Erythroblast (primary cell): ENCODE data around the gene PTPRR.

Experiments
- DNase-seq, 2 experiments: peaks; one replicate each; lab custom pipeline; 2025; lab: John Stamatoyannopoulos, UW
- GATA1 ChIP-seq: IDR thresholded peaks from 2 replicates; pipeline ENCODE4 v1.6.1; 2011; ENCODE audit warnings: low read depth, mild to moderate bottlenecking, control low read depth, low read length, moderate library complexity
- POLR2A ChIP-seq: IDR thresholded peaks from 2 replicates; pipeline ENCODE4 v1.6.1; 2011; ENCODE audit warnings: mild to moderate bottlenecking, low read length

The PTPRR gene

DNA sequence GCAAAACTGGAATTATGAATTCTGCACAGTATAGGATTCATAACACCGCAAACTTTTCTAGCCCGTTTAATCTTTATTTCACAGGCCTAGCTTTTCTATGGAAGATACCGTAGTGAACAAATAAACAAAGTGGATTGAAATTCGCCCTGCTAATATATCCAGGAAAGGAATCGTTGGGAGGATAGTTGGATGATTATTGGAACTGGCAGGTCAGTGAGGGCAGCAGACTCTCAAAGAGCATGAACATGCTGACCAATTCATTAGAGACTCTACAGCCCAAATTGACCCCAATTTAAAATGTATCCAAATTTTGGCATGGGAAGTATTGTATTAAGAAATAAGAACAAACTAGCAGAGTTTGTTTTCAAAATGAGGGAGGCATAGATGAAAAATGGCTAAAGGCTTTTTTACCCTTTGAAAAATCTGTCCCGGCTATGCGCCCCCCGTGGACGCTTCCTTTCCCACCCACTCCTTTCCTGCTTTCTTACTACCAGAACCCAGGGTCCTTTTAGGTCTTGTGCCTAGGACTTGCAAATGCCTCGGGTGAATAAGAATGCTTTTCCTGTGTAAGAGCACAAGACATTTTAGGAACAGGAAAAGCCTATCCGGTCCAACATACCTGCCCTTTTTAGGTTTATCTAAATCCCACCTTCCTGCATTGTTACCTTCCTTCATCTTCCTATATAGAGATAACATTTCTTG lies 198.7 kb downstream of the PTPRR start:
- no peak for DNase-seq
- no peak for TF ChIP-seq GATA1
- no peak for TF ChIP-seq POLR2A

DNA sequence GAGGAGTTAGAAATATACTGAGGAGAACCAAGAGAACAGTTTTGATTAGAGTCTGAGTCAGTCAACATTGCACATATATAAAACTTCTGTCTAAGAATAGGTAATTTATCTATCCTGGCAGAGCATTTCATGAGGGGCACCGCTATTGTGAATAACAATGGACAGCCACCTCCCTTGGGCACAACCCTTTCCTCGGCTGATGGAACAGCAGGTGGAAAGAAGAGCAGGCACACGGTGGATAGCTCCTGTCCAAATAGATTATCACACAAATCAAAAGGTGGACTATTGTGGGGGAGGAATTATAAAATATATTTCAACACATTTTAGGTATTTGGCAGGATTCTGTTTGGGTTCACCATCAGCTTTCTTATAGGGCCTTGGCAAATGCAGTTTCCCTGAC lies 199.3 kb downstream of the PTPRR start:
- DNase-seq = no peak

DNA sequence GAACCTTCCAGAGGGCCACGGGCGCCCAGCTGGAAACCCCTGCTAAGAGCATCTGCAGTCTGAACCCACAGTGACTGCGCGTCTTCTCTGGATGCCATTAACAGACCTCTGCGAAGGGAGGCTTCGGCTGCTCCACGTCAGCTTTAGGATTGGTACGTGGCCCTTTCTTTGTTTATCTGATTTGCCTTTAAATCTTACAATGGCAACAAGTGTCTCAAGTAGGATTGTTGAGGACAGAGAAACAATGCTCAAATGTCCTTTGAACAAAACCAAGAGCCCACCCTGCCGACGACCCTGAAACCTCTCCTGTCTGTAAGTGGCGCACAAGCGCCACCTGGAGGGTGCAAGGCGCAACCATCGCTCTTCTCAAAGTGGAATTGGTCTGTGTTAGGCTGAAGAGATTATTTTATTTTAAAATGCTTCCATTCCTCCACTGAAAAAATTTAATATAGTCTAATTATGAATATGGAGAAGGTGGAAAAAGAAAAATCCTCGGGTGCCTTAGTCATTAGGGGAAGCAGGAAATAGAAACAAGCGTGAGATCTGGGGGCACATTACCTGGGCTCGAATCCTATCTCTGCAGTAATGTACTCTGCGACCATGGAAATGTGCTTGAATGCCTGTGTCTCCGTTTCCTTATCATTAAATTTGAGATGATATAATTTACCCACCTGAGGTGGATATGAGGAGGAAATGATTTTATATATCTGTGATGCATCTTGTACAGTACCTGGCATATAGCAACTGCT lies 200.7 kb downstream of the PTPRR start:
- TF ChIP-seq GATA1 = no peak
- no peak for TF ChIP-seq POLR2A
- DNase-seq = peak; percentile 33 to 60

More for the DNA sequence above, 199.3 kb downstream of the PTPRR start:
- TF ChIP-seq GATA1 (no peak), POLR2A (no peak)

DNA sequence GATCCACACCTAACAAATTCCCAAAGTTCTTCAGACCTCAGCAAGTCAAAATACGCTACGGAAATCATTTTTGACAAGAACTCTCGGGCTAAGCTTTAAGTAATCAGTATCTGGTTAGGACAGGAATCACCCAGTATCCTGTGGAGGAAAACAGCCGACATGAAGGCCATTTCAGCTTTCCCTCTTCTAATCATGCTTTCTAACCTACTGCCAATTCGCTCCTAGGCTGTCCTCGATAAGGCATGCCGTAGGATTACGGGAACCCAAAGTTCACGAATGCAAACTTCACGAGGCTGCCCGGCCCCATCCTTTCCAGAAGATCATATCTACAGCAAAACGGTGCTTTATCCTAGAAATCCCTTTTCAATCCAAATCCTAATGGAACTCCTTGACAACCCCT lies 201.5 kb downstream of the PTPRR start:
- TF ChIP-seq GATA1 (no peak), POLR2A (no peak)
- DNase-seq = no peak

DNA sequence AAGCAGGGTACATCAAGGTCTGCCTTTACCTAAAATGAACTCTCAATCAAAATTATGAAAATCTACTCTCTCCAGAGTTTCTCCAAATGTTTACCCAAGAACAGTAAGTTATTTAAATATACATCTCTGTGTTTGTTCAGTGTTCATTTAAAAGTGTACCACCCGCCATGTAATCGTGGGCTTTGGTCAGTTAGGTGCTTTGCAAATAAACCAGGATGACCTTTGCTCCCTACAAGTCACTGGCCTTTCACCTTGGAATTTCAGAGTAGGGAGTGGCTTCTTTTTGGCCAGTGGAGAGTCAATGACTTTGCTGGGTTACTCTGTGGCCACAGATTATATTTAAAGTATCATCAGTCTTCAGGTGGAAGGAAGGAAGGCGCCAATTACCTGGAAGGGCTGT lies 208.7 kb downstream of the PTPRR start:
- DNase-seq = no peak
- TF ChIP-seq POLR2A (no peak), GATA1 (no peak)

DNA sequence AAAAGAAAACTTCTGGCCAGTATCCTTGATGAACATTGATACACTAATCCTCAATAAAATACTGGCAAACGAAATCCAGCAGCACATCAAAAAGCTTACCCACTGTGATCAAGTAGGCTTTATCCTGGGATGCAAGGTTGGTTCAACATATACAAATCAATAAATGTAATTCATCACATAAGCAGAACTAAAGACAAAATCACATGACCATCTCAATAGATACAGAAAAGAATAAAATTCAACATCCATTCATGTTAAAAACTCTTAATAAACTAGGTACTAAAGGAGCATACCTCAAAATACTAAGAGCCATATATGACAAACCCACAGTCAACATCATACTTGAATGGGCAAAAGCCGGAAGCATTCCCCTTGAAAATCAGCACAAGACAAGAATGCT lies 211.5 kb downstream of the PTPRR start:
- DNase-seq = no peak

DNA sequence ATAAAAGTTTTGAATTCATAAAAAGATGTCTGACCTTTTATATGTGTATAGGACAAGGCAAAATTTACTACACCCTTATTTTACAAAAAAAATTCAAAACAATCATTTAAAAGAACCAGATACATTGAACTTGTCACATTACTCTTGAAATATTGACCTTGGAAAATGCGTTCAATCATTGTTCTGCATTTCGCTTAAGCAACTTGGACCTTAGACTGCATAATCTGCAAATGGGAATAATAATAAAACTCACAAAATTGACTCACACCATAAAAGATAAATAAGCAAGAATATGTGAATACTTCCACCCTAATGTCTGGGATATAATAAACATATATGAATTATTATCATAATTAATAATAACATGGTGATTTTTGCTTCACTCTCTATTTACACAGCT lies 213.9 kb downstream of the PTPRR start:
- DNase-seq = no peak
- TF ChIP-seq GATA1 (no peak), POLR2A (no peak)

More for the DNA sequence above, 211.5 kb downstream of the PTPRR start:
- TF ChIP-seq POLR2A (no peak), GATA1 (no peak)

DNA sequence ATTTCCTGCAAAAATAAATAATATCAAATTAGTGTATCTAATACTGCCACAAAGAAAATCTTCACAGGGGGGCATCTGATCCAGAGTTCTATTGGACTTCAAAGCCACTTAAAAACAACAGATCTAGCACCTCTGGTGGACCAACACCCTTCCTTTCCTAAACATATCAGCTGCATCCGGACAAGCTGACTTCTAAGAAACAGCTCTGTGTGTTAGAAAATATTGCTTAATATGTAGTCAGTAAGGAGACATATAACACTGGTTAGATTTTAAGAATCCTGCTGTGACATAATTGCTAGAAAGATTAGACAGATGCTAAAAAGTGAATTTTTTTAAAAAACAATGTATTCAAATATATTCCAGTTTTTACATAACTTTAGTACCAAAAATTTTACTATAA lies 222.2 kb downstream of the PTPRR start:
- no peak for DNase-seq
- TF ChIP-seq GATA1 = no peak
- TF ChIP-seq POLR2A = no peak

DNA sequence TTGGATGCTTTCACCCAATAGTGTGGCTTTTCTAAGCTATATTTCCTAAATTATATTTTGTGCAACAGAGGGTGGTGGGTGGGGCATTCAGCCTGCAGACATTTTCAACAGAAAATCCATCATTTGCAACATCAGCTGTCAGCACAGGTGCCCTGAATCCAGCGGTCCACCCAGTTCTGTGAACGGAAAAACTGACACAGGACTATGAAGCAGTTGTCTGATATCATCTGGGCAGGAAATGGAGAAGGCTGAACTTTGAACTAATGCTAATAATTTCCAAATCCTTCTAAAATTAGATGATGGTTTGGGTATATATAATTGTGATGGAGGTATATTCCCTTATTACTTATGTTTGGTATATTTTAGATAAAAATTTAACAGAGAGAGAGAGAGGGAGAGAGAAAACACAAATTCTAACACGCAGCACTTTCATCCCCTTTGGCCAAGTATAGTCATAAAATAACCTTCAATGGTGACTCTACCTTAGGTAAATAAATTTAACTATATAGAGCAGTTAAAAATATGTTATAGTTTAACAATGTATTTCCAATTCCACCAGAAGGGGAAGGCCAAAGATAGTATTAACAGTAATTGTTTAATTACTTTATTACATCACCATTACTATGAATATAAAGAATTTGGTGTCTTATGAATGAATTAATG lies 225.0 kb downstream of the PTPRR start:
- TF ChIP-seq GATA1 = no peak
- no peak for TF ChIP-seq POLR2A
- DNase-seq = no peak

DNA sequence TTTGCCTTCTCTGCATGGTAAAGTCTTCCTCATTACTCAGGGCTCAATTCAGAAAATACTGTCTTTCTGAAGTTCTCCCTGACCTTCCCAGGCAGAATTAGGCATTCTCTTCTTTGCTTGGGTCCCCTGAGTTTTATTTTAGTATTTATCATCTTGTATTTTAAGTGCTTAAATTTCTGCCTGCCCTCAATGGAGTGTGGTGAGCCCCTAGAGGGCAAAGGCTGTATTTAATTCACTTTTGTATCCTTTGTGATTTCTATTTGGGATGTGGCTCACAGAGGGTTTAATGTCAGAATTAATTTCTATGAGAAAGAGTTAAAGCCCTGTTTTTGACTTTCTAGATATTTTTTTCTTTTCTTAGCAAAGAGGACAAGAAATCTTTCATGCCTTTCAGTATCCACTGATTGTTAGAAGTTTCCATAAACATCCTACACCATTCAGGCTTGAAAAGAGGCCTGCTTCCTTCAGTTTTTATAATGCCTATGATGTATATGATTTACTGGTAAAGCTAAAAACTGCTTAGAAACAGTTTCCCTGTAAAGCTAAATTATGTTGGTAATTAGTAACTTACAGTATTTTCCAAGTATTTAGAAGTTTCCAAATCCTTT lies 227.8 kb downstream of the PTPRR start:
- TF ChIP-seq POLR2A (no peak), GATA1 (no peak)
- peak in 1 of 2 experiments; percentile 3 for DNase-seq

DNA sequence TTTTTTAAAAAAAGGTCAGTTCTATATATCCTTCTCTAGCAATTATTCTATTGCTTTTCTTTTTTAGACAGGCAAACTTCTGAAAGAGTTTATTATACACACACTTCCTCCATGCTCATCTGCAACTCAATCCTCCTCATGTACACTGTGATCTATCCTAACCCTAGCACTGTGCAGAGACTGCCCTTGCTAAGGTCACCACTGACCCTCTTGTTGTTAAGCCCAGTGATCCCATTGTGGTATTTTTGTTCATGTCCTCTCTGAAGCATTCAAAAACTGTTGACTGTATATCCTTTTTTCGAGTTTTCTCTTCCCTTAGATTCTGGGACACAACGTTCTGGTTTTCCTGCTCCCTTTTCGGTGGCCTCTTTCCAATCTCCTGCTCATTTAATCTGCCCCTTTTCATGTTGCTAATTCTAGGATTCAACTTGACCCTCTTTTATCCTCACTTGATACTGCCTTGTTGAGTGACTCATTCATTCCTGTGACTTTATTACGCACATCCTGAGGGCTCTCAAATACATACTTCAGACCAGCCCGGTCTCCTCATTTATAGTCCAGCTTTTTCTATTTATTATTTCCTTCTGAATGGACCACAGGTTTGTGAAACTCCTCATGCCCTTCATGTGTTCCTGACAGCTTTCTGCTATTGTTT lies 229.4 kb downstream of the PTPRR start:
- no peak for DNase-seq
- TF ChIP-seq POLR2A (no peak), GATA1 (no peak)

DNA sequence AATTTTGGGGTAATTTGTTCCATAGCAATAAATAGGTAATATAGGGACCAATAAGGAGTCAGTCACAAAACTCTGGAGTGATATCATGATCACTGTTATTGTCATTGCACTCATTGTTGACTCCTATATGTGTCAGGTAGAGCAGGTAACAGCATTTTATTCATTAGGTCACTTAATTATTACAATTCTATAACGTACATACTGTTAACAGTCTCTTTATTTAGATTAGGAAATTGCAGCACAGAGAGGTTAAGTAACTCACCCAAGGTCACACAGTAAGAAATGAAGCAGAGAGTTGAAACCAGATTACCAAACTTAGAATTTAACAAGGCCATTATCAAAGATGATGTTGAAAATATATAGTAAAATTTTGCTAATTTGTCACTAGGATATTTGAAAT lies 233.6 kb downstream of the PTPRR start:
- TF ChIP-seq GATA1 = no peak
- TF ChIP-seq POLR2A = no peak

DNA sequence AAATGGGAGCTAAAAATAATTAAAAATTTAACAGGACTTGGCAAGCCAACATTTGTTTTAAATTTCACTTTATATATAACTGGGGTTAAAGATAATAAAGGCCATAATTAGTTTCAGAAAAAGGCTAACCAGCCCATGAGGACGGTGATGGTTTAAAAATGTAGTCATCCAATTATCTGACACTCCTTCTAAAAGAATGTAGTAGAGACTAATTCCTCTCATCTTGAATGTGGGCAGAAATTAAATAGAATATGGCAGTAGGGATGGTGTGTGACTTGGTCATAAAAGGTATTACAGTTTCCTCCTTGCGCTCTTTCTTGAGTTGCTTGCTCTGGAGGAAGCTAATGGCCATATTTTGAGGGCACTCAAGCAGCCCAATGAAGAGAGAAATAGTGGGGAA lies 234.2 kb downstream of the PTPRR start:
- DNase-seq = no peak
- no peak for TF ChIP-seq POLR2A
- no peak for TF ChIP-seq GATA1

More for the DNA sequence above, 233.6 kb downstream of the PTPRR start:
- no peak for DNase-seq

DNA sequence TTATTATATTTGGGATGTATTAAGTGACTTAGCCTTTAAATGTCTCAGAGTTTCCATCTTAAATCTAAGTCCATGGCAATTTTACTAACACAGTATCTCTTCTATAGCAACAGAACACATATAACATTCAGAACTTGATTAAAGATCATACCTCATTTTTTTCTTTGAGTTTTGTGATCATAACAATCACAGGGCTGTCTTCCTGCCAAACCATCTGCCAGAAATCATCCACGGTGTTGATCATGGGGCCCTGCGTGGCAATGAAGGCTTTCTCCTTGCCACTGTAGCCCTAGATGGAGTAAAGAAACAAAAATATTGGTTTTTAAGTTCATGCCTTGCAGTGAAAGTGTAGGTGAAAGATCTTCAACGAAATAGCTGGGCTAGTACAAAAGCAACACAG lies 236.6 kb downstream of the PTPRR start:
- TF ChIP-seq POLR2A (no peak), GATA1 (no peak)
- no peak for DNase-seq

DNA sequence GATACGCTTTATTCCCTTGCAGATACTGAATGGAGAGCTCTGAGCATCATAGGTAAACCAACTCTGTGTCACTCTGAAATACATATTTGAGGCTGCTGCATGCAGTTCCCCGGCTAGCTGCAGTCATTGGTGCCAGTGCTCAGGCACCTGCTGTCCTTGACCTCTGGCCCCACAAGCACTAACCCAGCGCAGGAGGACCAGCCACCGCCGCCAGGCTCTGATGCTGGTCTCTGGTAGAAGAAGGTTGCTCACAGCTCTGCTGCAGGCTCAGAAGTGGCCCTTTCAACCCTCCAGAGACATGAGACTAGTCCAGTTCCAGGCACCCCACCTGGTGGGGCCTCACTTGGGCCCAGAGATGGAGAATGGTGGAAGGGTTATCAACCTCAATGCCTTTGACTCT lies 248.8 kb downstream of the PTPRR start:
- TF ChIP-seq GATA1 (no peak), POLR2A (no peak)
- DNase-seq = no peak
